Natural killer cell (primary cell): ENCODE data around the gene VIPR1. TPM values are rescaled to one million over a fixed set of nuclear protein-coding genes. Genes with fewer than 3 reads are reported as not detected.

Source experiments
- ATAC-seq, 3 donors: fragments of 150-1000 bp in 2 of 3; fragments of 200-7000 bp in 1 of 3; cut with Tn5 transposase; 1 replicate in 1 of 3; 2 replicates in 2 of 3; pipeline ENCODE4 v1.10.0; 2021; ENCODE audit warnings: mild to moderate bottlenecking in 2 of 3, moderate library complexity in 2 of 3
- DNase-seq, 2 donors: peaks; one replicate each; pipeline versions ENCODE4 v3.0.0 to v3.0.0-alpha.2; 2013 to 2021; ENCODE audit warnings: mixed read lengths in 1 of 2
- H3K27ac ChIP-seq: one replicate; pipeline ENCODE4 v1.5.1; 2013; ENCODE audit warnings: mild to moderate bottlenecking, low read length
- H3K27me3 ChIP-seq: one replicate; pipeline ENCODE4 v1.6.1; 2013; ENCODE audit warnings: low read length; ENCODE audit not compliant: control insufficient read depth, insufficient read depth
- H3K36me3 ChIP-seq: one replicate; pipeline ENCODE4 v1.6.1; 2013; ENCODE audit warnings: low read length; ENCODE audit not compliant: control insufficient read depth, insufficient read depth
- H3K4me1 ChIP-seq: one replicate; pipeline ENCODE4 v1.6.1; 2013; ENCODE audit warnings: low read length; ENCODE audit not compliant: control insufficient read depth, insufficient read depth
- H3K4me3 ChIP-seq: one replicate; pipeline ENCODE4 v1.5.1; 2013; ENCODE audit warnings: low read length
- H3K9me3 ChIP-seq: one replicate; pipeline ENCODE4 v1.6.1; 2013; ENCODE audit warnings: low read length; ENCODE audit not compliant: control insufficient read depth, insufficient read depth
- H3K27ac Mint-ChIP-seq, 2 donors: one replicate each; pipeline ENCODE4 v1.8.0; 2022; ENCODE audit warnings: mild to moderate bottlenecking in 2 of 2, mixed read lengths in 2 of 2, moderate library complexity in 1 of 2
- H3K27me3 Mint-ChIP-seq, 2 donors: one replicate each; pipeline ENCODE4 v1.8.0; 2022; ENCODE audit warnings: low read depth in 2 of 2, mixed read lengths in 2 of 2
- H3K36me3 Mint-ChIP-seq: one replicate; pipeline ENCODE4 v1.8.0; 2022; ENCODE audit warnings: mixed read lengths
- H3K4me1 Mint-ChIP-seq, 2 donors: one replicate each; pipeline ENCODE4 v1.8.0; 2022; ENCODE audit warnings: mixed read lengths in 2 of 2
- H3K4me3 Mint-ChIP-seq: one replicate; pipeline ENCODE4 v1.8.0; 2022; ENCODE audit warnings: mild to moderate bottlenecking, moderate library complexity, mixed read lengths
- H3K9me3 Mint-ChIP-seq, 2 donors: one replicate each; pipeline ENCODE4 v1.8.0; 2022; ENCODE audit warnings: mixed read lengths in 2 of 2
- CTCF ChIP-seq: fragments of 200-600 bp; IDR thresholded peaks from one replicate; pipeline ENCODE4 v1.8.0; 2022; ENCODE audit warnings: antibody characterized with exemption
- WGBS: methylation state at CpG from one replicate; pipeline ENCODE4 v1.1.7; 2013; ENCODE audit warnings: missing lambda C conversion rate; ENCODE audit not compliant: insufficient coverage; 5-methylcytosine and 5-hydroxymethylcytosine counted together
- intact Hi-C: fragments of 100-400 bp; cut with micrococcal nuclease; formaldehyde crosslinking; loops from one replicate; pipeline ENCODE4 v1.14.2; 2022
- total RNA-seq, 4 donors: library from RNA; stranded (reverse); fragments of 120-200 nt in 1 of 4; gene quantifications; one replicate each; pipeline versions ENCODE4 v1.2.3 to v1.2.4, GENCODE V29; 2013 to 2022

VIPR1 gene
- total RNA-seq, 3 donors from 2014 or later (not counting 1 experiment from before 2014, with no cell fraction given), result 2.3 to 3.1 (median 2.4) TPM

GRCh38 chr3:42473083-42473932 is 29.1 kb upstream of the VIPR1 start:
- ATAC-seq (peak in 1 of 3 donors; percentile 16), DNase-seq (no peak)
- no peaks in the 10 kb centered on the region for H3K9me3 ChIP-seq
- intact Hi-C loops, result no loop called here
- Mint-ChIP-seq H3K4me3 (no peak overlapping the region), H3K27ac (no peak overlapping the region), H3K27me3 (peaks cover 0 to 9% of the 10 kb centered on the region in 2 donors), H3K36me3 (no peaks in the 10 kb centered on the region), H3K9me3 (no peaks in the 10 kb centered on the region), H3K4me1 (peaks cover 0 to 4% of the 10 kb centered on the region in 2 donors)
- H3K36me3 ChIP-seq, result no peaks in the 10 kb centered on the region
- TF ChIP-seq CTCF, result no peak
- WGBS, result 72% methylated on average over 10 of the region's 10 CpGs
- no peak overlapping the region for H3K4me3 ChIP-seq
- no peaks in the 10 kb centered on the region for H3K4me1 ChIP-seq
- H3K27ac ChIP-seq, result no peak overlapping the region
- no peaks in the 10 kb centered on the region for H3K27me3 ChIP-seq

GRCh38 chr3:42476225-42477125 is 26.0 kb upstream of the VIPR1 start:
- peaks cover 3% of the 10 kb centered on the region for H3K9me3 ChIP-seq
- no peaks in the 10 kb centered on the region for H3K36me3 ChIP-seq
- no peak overlapping the region for H3K4me3 ChIP-seq
- Mint-ChIP-seq H3K36me3 (peaks cover 10% of the 10 kb centered on the region), H3K4me1 (peaks cover 0 to 4% of the 10 kb centered on the region in 2 donors), H3K9me3 (peaks cover 4 to 8% of the 10 kb centered on the region in 2 donors), H3K27ac (no peak overlapping the region), H3K4me3 (no peak overlapping the region), H3K27me3 (peaks cover 13 to 22% of the 10 kb centered on the region in 2 donors)
- no peak overlapping the region for H3K27ac ChIP-seq
- ATAC-seq (no peak), DNase-seq (no peak)
- intact Hi-C loops, result no loop called here
- H3K4me1 ChIP-seq, result no peaks in the 10 kb centered on the region
- WGBS, result 23% methylated on average over 8 of the region's 8 CpGs
- no peak for TF ChIP-seq CTCF
- no peaks in the 10 kb centered on the region for H3K27me3 ChIP-seq

DNA sequence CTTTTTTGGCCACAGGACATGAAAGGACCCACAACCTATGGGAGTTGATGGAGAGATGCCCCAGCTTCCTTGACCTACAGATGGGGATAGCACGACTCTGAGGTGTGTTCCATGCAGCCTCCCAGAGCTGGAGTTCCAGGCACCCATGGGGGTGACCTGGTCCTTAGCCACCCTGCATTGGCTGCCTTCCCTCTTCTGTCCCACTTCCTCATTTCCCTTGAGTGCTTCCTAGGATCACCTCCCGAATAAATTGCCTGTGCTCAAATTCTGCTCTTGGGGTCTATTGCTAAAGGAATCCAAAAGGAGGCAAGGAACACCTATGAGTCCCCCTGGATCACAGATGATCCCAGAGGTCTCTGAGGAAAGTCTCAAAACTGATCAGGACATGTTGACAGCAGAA is 24.7 kb upstream of the VIPR1 start:
- 73% methylated on average over 2 of the region's 2 CpGs for WGBS
- H3K27me3 Mint-ChIP-seq, result peaks cover 21 to 28% of the 10 kb centered on the region in 2 donors

More for the DNA sequence above, 24.7 kb upstream of the VIPR1 start:
- Histone ChIP-seq H3K4me3 (no peak overlapping the region), H3K27me3 (no peaks in the 10 kb centered on the region), H3K36me3 (no peaks in the 10 kb centered on the region), H3K4me1 (no peaks in the 10 kb centered on the region), H3K27ac (no peak overlapping the region), H3K9me3 (peaks cover 3% of the 10 kb centered on the region)
- peaks cover 4 to 12% of the 10 kb centered on the region in 2 donors for H3K9me3 Mint-ChIP-seq
- ATAC-seq, result no peak
- no peak overlapping the region for H3K4me3 Mint-ChIP-seq
- intact Hi-C loops, result no loop called here
- H3K27ac Mint-ChIP-seq, result no peak overlapping the region
- TF ChIP-seq CTCF, result no peak
- DNase-seq, result no peak
- peaks cover 19% of the 10 kb centered on the region for H3K36me3 Mint-ChIP-seq
- peaks cover 0 to 4% of the 10 kb centered on the region in 2 donors for H3K4me1 Mint-ChIP-seq
